Measurements from ENCODE around the gene AASDH.

AASDH gene, protein sequence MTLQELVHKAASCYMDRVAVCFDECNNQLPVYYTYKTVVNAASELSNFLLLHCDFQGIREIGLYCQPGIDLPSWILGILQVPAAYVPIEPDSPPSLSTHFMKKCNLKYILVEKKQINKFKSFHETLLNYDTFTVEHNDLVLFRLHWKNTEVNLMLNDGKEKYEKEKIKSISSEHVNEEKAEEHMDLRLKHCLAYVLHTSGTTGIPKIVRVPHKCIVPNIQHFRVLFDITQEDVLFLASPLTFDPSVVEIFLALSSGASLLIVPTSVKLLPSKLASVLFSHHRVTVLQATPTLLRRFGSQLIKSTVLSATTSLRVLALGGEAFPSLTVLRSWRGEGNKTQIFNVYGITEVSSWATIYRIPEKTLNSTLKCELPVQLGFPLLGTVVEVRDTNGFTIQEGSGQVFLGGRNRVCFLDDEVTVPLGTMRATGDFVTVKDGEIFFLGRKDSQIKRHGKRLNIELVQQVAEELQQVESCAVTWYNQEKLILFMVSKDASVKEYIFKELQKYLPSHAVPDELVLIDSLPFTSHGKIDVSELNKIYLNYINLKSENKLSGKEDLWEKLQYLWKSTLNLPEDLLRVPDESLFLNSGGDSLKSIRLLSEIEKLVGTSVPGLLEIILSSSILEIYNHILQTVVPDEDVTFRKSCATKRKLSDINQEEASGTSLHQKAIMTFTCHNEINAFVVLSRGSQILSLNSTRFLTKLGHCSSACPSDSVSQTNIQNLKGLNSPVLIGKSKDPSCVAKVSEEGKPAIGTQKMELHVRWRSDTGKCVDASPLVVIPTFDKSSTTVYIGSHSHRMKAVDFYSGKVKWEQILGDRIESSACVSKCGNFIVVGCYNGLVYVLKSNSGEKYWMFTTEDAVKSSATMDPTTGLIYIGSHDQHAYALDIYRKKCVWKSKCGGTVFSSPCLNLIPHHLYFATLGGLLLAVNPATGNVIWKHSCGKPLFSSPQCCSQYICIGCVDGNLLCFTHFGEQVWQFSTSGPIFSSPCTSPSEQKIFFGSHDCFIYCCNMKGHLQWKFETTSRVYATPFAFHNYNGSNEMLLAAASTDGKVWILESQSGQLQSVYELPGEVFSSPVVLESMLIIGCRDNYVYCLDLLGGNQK

GRCh38 chr4:56387023-56388001, at the start of gene AASDH:
Gene AASDH (minus strand): TSS chr4:56387491. CDS start chr4:56384299, 3,192 bp downstream.
- ATAC-seq (peak; percentile 95), DNase-seq (peak; percentile 94 to 95)
- Mint-ChIP-seq H3K9me3 (no peaks in the 10 kb centered on the region), H3K27ac (peak within 1 kb of the TSS; percentile 96), H3K27me3 (no peaks in the 10 kb centered on the region), H3K4me3 (peak within 1 kb of the TSS; percentile 78 to 83), H3K4me1 (peaks cover 39% of the 10 kb centered on the region)

GRCh38 chr4:56435140-56435926, 48.0 kb upstream of the AASDH start, which contains the start of gene PPAT:
Gene PPAT (minus strand): TSS chr4:56435615. CDS start chr4:56435477, 138 bp downstream.
- peak; percentile 99 for DNase-seq
- peak within 1 kb of the TSS; percentile 98 for H3K27ac Mint-ChIP-seq
- H3K4me3 Mint-ChIP-seq, result peak within 1 kb of the TSS; percentile 94 to 97
- ATAC-seq, result peak; percentile 85
- no peaks in the 10 kb centered on the region for H3K27me3 Mint-ChIP-seq
- no peaks in the 10 kb centered on the region for H3K9me3 Mint-ChIP-seq
- H3K4me1 Mint-ChIP-seq, result peaks cover 47% of the 10 kb centered on the region

DNA sequence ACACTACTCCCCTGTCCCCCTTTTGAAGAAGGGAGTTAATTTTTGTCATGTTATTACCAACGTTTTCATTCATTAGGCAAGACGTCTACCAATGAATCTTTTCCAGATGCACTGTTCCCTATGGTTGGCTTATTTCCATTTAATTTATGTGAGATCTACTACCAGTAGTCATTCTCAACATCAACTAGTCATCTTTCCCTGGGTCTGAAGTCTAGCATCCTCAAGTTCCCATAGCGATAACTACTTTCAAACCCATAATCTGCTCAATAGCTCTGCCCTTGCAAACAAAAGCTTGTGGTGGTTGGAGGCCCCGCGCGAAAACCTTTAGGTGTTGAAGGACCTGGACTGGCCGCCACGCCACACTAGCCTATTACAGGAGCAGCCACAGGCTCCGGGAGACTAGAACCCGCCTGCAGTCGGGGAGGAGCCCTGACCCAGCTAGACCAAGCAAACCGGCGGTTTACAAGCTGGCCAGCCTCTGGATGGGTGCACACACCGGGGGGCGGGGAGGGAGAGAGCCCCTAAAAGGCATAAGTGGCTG, 47.4 kb upstream of the AASDH start:
- Mint-ChIP-seq H3K27me3 (no peaks in the 10 kb centered on the region), H3K9me3 (no peaks in the 10 kb centered on the region), H3K27ac (peak overlapping the region; percentile 98), H3K4me1 (peaks cover 46% of the 10 kb centered on the region), H3K4me3 (peak overlapping the region; percentile 94 to 97)
- ATAC-seq (peak; percentile 7), DNase-seq (peak; percentile 36 to 49)

GRCh38 chr4:56433280-56433679, 46.0 kb upstream of the AASDH start:
- H3K4me1 Mint-ChIP-seq, result peaks cover 46% of the 10 kb centered on the region
- no peaks in the 10 kb centered on the region for H3K27me3 Mint-ChIP-seq
- DNase-seq (no peak), ATAC-seq (no peak)
- H3K4me3 Mint-ChIP-seq, result peak overlapping the region; percentile 94 to 97
- H3K27ac Mint-ChIP-seq, result no peak overlapping the region
- no peaks in the 10 kb centered on the region for H3K9me3 Mint-ChIP-seq

GRCh38 chr4:56430203-56430602, 42.9 kb upstream of the AASDH start:
- DNase-seq (no peak), ATAC-seq (no peak)
- H3K27ac Mint-ChIP-seq, result no peak overlapping the region
- no peak overlapping the region for H3K4me3 Mint-ChIP-seq
- peaks cover 54% of the 10 kb centered on the region for H3K4me1 Mint-ChIP-seq
- no peaks in the 10 kb centered on the region for H3K9me3 Mint-ChIP-seq
- no peaks in the 10 kb centered on the region for H3K27me3 Mint-ChIP-seq

- Mint-ChIP-seq H3K9me3 (no peaks in the 10 kb centered on the region), H3K27ac (no peak overlapping the region), H3K27me3 (no peaks in the 10 kb centered on the region), H3K4me3 (no peak overlapping the region), H3K4me1 (peaks cover 40% of the 10 kb centered on the region)
- DNase-seq, result no peak
- ATAC-seq, result no peak
These were observed 39.9 kb upstream of the AASDH start for GRCh38 chr4:56427179-56427578.

DNA sequence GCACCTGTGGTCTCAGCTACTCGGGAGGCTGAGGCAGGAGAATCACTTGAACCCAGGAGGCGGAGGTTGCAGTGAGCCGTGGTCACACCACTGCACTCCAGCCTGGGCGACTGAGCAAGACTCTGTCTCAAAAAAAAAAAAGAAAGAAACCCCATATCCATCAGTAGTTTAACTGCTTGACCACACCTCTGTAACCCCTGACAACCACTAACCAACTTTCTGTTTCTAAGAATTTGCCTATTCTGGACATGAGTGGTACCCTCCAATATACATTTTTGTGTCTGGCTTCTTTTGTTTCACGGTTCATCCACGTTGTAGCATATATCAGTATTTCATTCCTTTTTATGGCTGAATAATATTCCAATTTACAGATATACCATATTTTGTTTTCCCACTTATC, 39.0 kb upstream of the AASDH start:
- H3K27me3 Mint-ChIP-seq, result no peaks in the 10 kb centered on the region
- H3K4me3 Mint-ChIP-seq, result no peak overlapping the region
- no peaks in the 10 kb centered on the region for H3K9me3 Mint-ChIP-seq
- ATAC-seq, result peak; percentile 45
- DNase-seq, result no peak
- no peak overlapping the region for H3K27ac Mint-ChIP-seq
- H3K4me1 Mint-ChIP-seq, result peaks cover 33% of the 10 kb centered on the region

GRCh38 chr4:56425518-56425917, 38.2 kb upstream of the AASDH start:
- no peak overlapping the region for H3K27ac Mint-ChIP-seq
- no peak overlapping the region for H3K4me3 Mint-ChIP-seq
- DNase-seq (no peak), ATAC-seq (no peak)
- peaks cover 33% of the 10 kb centered on the region for H3K4me1 Mint-ChIP-seq
- no peaks in the 10 kb centered on the region for H3K9me3 Mint-ChIP-seq
- no peaks in the 10 kb centered on the region for H3K27me3 Mint-ChIP-seq

DNA sequence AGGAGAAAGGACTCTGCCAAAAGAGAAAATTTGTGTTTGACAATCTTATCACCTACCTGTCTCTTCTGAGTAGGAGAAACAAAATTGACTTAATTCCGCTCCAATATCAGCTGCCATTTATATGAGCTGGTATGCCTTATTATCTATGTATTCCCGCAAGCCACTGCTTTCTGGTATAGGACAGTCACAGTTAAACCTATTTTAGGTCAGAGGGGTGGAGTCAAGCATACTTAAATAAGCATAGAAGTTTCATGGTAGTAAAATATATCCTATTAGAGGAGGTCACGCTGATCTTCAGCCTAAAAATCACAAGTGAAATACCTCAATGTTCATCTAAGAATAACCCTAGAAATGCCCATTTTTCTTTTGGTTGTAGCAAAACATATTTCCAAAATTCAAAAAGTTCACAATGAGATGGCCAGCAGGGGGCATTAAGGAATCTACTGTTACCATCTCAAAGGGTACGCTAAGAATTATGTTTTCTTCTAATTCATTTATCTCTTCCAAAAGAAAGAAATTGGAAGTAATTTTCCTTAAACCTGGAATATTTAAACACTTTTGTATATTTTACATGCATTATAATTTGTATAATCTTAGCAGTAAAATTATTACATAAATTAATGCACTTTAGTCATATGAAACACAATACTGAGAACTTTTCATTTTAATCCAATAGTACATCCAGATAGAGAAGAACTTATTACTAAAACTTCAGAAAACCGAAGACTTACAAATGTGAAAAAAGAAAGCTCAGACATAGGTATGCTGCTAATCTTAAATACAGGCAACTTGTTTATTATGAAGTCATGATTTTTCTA, 37.6 kb upstream of the AASDH start:
- Mint-ChIP-seq H3K27me3 (no peaks in the 10 kb centered on the region), H3K27ac (no peak overlapping the region), H3K9me3 (no peaks in the 10 kb centered on the region), H3K4me1 (peaks cover 30% of the 10 kb centered on the region), H3K4me3 (no peak overlapping the region)
- DNase-seq (peak in 1 of 2 donors; percentile 9), ATAC-seq (no peak)

DNA sequence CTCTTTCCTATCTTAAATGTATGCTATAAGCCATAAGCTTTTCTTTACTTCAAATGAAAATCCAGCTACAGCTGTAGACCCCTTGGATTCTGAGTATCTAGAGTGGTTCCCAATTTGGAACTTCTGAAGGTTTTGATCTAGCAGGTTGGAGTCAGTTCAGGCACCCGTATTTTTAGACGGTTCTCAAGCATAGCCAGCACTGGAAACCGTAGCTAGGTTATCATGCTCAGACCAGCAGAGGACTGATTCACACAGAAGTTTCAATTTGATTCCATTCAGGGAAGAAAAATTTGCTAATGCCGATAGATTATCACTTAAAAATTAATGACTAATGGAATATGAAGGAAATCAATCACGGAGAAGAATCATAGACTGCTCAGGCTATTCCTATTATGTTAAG, 36.9 kb upstream of the AASDH start:
- ATAC-seq, result no peak
- H3K4me1 Mint-ChIP-seq, result peaks cover 23% of the 10 kb centered on the region

DNA sequence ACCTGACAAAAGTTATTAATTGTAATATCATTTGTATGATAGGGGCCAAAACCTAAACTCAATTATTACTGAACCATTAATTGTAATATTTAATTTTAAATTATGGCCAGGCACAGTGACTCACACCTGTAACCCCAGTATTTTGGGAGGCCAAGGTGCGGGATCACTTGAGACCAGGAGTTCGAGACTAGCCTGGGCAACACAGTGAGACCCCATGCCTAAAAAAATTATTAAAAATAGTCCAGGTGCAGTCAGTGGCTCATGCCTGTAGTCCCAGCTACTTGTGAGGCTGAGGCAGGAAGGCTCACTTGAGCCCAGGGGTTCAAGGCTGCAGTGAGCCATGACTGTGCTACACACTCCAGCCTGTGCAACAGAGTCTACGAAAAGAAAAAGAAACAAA, 30.1 kb upstream of the AASDH start:
- H3K4me1 Mint-ChIP-seq, result peaks cover 16% of the 10 kb centered on the region
- no peak for ATAC-seq
- DNase-seq, result no peak
- H3K4me3 Mint-ChIP-seq, result no peak overlapping the region
- H3K27ac Mint-ChIP-seq, result no peak overlapping the region
- no peaks in the 10 kb centered on the region for H3K27me3 Mint-ChIP-seq
- no peaks in the 10 kb centered on the region for H3K9me3 Mint-ChIP-seq

More for the DNA sequence above, 36.9 kb upstream of the AASDH start:
- no peaks in the 10 kb centered on the region for H3K9me3 Mint-ChIP-seq
- H3K27me3 Mint-ChIP-seq, result no peaks in the 10 kb centered on the region
- H3K4me3 Mint-ChIP-seq, result no peak overlapping the region
- no peak for DNase-seq
- no peak overlapping the region for H3K27ac Mint-ChIP-seq

- Mint-ChIP-seq H3K27me3 (no peaks in the 10 kb centered on the region), H3K4me3 (peak overlapping the region in 1 of 2 donors; percentile 44), H3K27ac (no peak overlapping the region), H3K9me3 (no peaks in the 10 kb centered on the region), H3K4me1 (peaks cover 26% of the 10 kb centered on the region)
- ATAC-seq (no peak), DNase-seq (no peak)
These were observed 29.1 kb upstream of the AASDH start for GRCh38 chr4:56416349-56416748.

DNA sequence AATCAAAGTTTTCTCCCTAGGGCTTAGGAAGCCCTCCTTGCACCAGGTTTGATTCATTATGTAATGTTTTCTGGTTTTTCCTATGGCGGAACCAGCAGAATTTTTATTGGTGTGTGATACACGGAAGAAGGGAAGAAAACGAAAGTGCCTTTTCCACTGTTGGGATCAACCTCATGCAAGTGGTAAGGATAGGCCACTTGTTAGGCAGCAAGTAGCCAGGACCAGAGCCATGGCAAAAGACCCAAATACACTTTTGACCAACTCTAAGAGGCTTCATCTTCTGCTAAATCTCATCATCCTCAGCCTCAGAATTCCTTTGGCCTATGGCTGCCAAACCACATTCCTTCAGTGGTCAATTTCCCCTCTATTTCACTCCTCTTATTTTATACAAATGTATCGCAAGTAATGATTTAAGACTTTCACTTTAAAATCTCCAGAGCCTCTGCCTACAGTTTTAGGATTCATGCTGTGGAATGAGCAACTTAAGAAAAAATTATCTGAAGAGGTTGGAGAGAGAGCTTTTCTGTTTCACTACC, 26.9 kb upstream of the AASDH start:
- ATAC-seq, result no peak
- no peak for DNase-seq
- no peaks in the 10 kb centered on the region for H3K9me3 Mint-ChIP-seq
- no peak overlapping the region for H3K27ac Mint-ChIP-seq
- H3K4me3 Mint-ChIP-seq, result no peak overlapping the region
- no peaks in the 10 kb centered on the region for H3K27me3 Mint-ChIP-seq
- peaks cover 39% of the 10 kb centered on the region for H3K4me1 Mint-ChIP-seq

All from stimulated activated naive CD8-positive, alpha-beta T cell treated with anti-CD3 and anti-CD28 coated beads, Interleukin-15, amount 100 ng/mL, for 72 hours (primary cell).